H1 (cell line): ENCODE data around the gene EPG5. TPM values are rescaled to one million over a fixed set of nuclear protein-coding genes. Genes with fewer than 3 reads are reported as not detected.

Experiments used
- CTCF ChIA-PET: fragments of 300-600 bp; sonication (Branson Sonifier 250); formaldehyde crosslinking; loops from one replicate; lab custom pipeline; 2021; ENCODE audit not compliant: partially characterized antibody; lab: Charles Lee
- POLR2A ChIA-PET: fragments of 300-600 bp; sonication (Branson Sonifier 250); formaldehyde crosslinking; loops from one replicate; lab custom pipeline; 2021; ENCODE audit warnings: inconsistent platforms; ENCODE audit not compliant: partially characterized antibody; lab: Charles Lee
- DNase-seq, 2 experiments: peaks; one replicate each; pipeline versions ENCODE4 v3.0.0 to v3.0.0-alpha.2; 2010 to 2022; ENCODE audit warnings: low spot score in 2 of 2, low read depth in 1 of 2, mixed read lengths in 1 of 2
- FAIRE-seq: peaks from 2 replicates; lab custom pipeline; 2011; peaks lifted over from hg19 to GRCh38; lab: Jason Lieb, UNC
- H2AFZ ChIP-seq: 2 replicates; pipeline ENCODE4 v1.8.1; 2012; ENCODE audit warnings: low read length, inconsistent platforms
- H2AK5ac ChIP-seq: 2 replicates; pipeline ENCODE4 v1.6.1; 2013; ENCODE audit warnings: low read depth, low read length
- H2BK120ac ChIP-seq: replicated peaks from 2 replicates; pipeline ENCODE3; 2013; ENCODE audit warnings: low read depth, low read length, inconsistent platforms
- H2BK12ac ChIP-seq: 2 replicates; pipeline ENCODE4 v1.6.1; 2013; ENCODE audit warnings: low read depth, low read length
- H2BK15ac ChIP-seq: 2 replicates; pipeline ENCODE4 v1.6.1; 2013; ENCODE audit warnings: low read length
- H2BK20ac ChIP-seq: 2 replicates; pipeline ENCODE4 v1.6.1; 2013; ENCODE audit warnings: low read length
- H2BK5ac ChIP-seq: 2 replicates; pipeline ENCODE4 v1.6.1; 2013; ENCODE audit warnings: low read depth, low read length
- H3K14ac ChIP-seq: 2 replicates; pipeline ENCODE4 v1.6.1; 2013; ENCODE audit warnings: inconsistent platforms; ENCODE audit not compliant: insufficient read length
- H3K18ac ChIP-seq: 2 replicates; pipeline ENCODE4 v1.6.1; 2013; ENCODE audit warnings: low read length; ENCODE audit errors: extremely low read depth
- H3K23ac ChIP-seq: 2 replicates; pipeline ENCODE4 v1.6.1; 2013; ENCODE audit warnings: inconsistent platforms; ENCODE audit not compliant: insufficient read length
- H3K23me2 ChIP-seq: 2 replicates; pipeline ENCODE4 v1.6.1; 2013; ENCODE audit warnings: low read depth, low read length
- H3K27ac ChIP-seq: 2 replicates; pipeline ENCODE4 v1.6.1; 2011; ENCODE audit warnings: low read depth, low read length, inconsistent platforms
- H3K27me3 ChIP-seq, 4 experiments: replicated peaks in 1 of 4; 1 replicate in 1 of 4; 2 replicates in 3 of 4; pipeline versions ENCODE4 v1.6.1 to v1.8.1; 2011 to 2013; ENCODE audit warnings: low read length in 3 of 4, mild to moderate bottlenecking in 3 of 4, inconsistent platforms in 2 of 4, mixed read lengths in 2 of 4, moderate library complexity in 1 of 4; ENCODE audit not compliant: control insufficient read depth in 3 of 4, insufficient read depth in 3 of 4; ENCODE audit errors: extremely low read depth in 1 of 4
- H3K36me3 ChIP-seq, 4 experiments: 2 replicates each; pipeline versions ENCODE4 v1.6.1 to v1.8.1; 2011 to 2013; ENCODE audit warnings: mild to moderate bottlenecking in 4 of 4, low read length in 3 of 4, moderate library complexity in 2 of 4, control low read depth in 1 of 4, inconsistent platforms in 1 of 4; ENCODE audit not compliant: insufficient read depth in 4 of 4, control insufficient read depth in 2 of 4
- H3K4ac ChIP-seq: replicated peaks from 2 replicates; pipeline ENCODE3; 2013; ENCODE audit warnings: low read length, low read depth, mixed read lengths, inconsistent platforms; ENCODE audit not compliant: insufficient read length
- H3K4me1 ChIP-seq, 4 experiments: replicated peaks in 1 of 4; 1 replicate in 1 of 4; 2 replicates in 3 of 4; pipeline versions ENCODE4 v1.6.1 to v1.8.1; 2011 to 2013; ENCODE audit warnings: low read length in 3 of 4, inconsistent platforms in 2 of 4, mixed read lengths in 1 of 4; ENCODE audit not compliant: insufficient read depth in 4 of 4, control insufficient read depth in 3 of 4
- H3K4me2 ChIP-seq, 2 experiments: 2 replicates each; pipeline versions ENCODE4 v1.6.1 to v1.8.1; 2011 to 2013; ENCODE audit warnings: low read depth in 2 of 2, low read length in 2 of 2, control low read depth in 1 of 2, inconsistent platforms in 1 of 2, mild to moderate bottlenecking in 1 of 2; ENCODE audit not compliant: insufficient read depth in 1 of 2
- H3K4me3 ChIP-seq, 4 experiments: fragments of 200-600, 300-600 bp in 1 of 4; sonication (generic), shearing (Covaris generic), sonication (Bioruptor Twin) in 1 of 4; 2 replicates each; pipeline versions ENCODE4 v1.5.1 to v1.8.1; 2011 to 2016; ENCODE audit warnings: low read length in 4 of 4, low read depth in 3 of 4, control low read depth in 2 of 4, inconsistent platforms in 2 of 4, mild to moderate bottlenecking in 2 of 4, mixed read lengths in 1 of 4, moderate library complexity in 1 of 4; ENCODE audit not compliant: insufficient read depth in 2 of 4; ENCODE audit errors: extremely low read depth in 1 of 4
- H3K56ac ChIP-seq: replicated peaks from 2 replicates; pipeline ENCODE3; 2013; ENCODE audit warnings: low read depth, mild to moderate bottlenecking, mixed read lengths, low read length, inconsistent platforms; ENCODE audit not compliant: insufficient read length
- H3K79me1 ChIP-seq: 2 replicates; pipeline ENCODE4 v1.6.1; 2013; ENCODE audit warnings: low read depth, low read length, control low read depth
- H3K79me2 ChIP-seq, 2 experiments: 2 replicates each; pipeline versions ENCODE4 v1.6.1 to v1.8.1; 2012 to 2013; ENCODE audit warnings: low read length in 2 of 2, mild to moderate bottlenecking in 2 of 2, inconsistent platforms in 1 of 2; ENCODE audit not compliant: insufficient read depth in 2 of 2, control insufficient read depth in 1 of 2
- H3K9ac ChIP-seq, 4 experiments: replicated peaks in 1 of 4; 1 replicate in 1 of 4; 2 replicates in 3 of 4; pipeline versions ENCODE4 v1.6.1 to v1.8.1; 2011 to 2013; ENCODE audit warnings: low read depth in 3 of 4, low read length in 3 of 4, control low read depth in 2 of 4, mild to moderate bottlenecking in 2 of 4, moderate library complexity in 2 of 4, inconsistent platforms in 1 of 4; ENCODE audit errors: extremely low read depth in 1 of 4
- H3K9me3 ChIP-seq, 2 experiments: 2 replicates each; pipeline versions ENCODE4 v1.6.1 to v1.8.1; 2012 to 2013; ENCODE audit warnings: mild to moderate bottlenecking in 2 of 2, moderate library complexity in 2 of 2, control low read depth in 1 of 2, inconsistent platforms in 1 of 2, low read depth in 1 of 2, low read length in 1 of 2, mixed read lengths in 1 of 2; ENCODE audit not compliant: insufficient read depth in 2 of 2
- H4K20me1 ChIP-seq, 2 experiments: replicated peaks in 1 of 2; 2 replicates each; pipeline versions ENCODE3 to v1.8.1; 2011 to 2013; ENCODE audit warnings: inconsistent platforms in 2 of 2, low read length in 2 of 2, mild to moderate bottlenecking in 1 of 2; ENCODE audit not compliant: insufficient read depth in 2 of 2, control insufficient read depth in 1 of 2
- H4K5ac ChIP-seq: 2 replicates; pipeline ENCODE4 v1.6.1; 2013; ENCODE audit warnings: low read length, low read depth, mixed read lengths, inconsistent platforms; ENCODE audit not compliant: insufficient read length
- H4K8ac ChIP-seq: 2 replicates; pipeline ENCODE4 v1.8.0; 2013; ENCODE audit warnings: mild to moderate bottlenecking, moderate library complexity, low read length, inconsistent platforms; ENCODE audit not compliant: insufficient read depth; ENCODE audit errors: extremely low read depth
- H4K91ac ChIP-seq: replicated peaks from 2 replicates; pipeline ENCODE3; 2013; ENCODE audit warnings: low read length, mixed read lengths, inconsistent platforms; ENCODE audit not compliant: insufficient read length
- CBX5 ChIP-seq: fragments of 300-800, 300-1000 bp; sonication (generic); IDR thresholded peaks from 2 replicates; pipeline ENCODE4 v1.7.1; 2016; ENCODE audit warnings: antibody characterized with exemption, low read length, low read depth
- EP300 ChIP-seq, 2 experiments: IDR thresholded peaks; 1 replicate in 1 of 2; 2 replicates in 1 of 2; pipeline ENCODE4 v1.6.1; 2011 to 2012; ENCODE audit warnings: low read depth in 2 of 2, low read length in 2 of 2, mild to moderate bottlenecking in 2 of 2, borderline replicate concordance in 1 of 2, inconsistent platforms in 1 of 2, moderate library complexity in 1 of 2
- KDM1A ChIP-seq: fragments of 200-600, 300-600 bp; sonication (generic); IDR thresholded peaks from 2 replicates; pipeline ENCODE4 v1.7.1; 2016; ENCODE audit warnings: mild to moderate bottlenecking, low read length, borderline replicate concordance
- KDM5A ChIP-seq: fragments of 200-600 bp; IDR thresholded peaks from 2 replicates; pipeline ENCODE4 v1.7.1; 2012; ENCODE audit warnings: mild to moderate bottlenecking, low read length, inconsistent platforms, mixed read lengths
- MAFK ChIP-seq: IDR thresholded peaks from 2 replicates; pipeline ENCODE4 v1.6.1; 2012; ENCODE audit warnings: low read depth, mild to moderate bottlenecking, improper control_type of control experiment, low read length
- POU5F1 ChIP-seq: IDR thresholded peaks from 2 replicates; pipeline ENCODE4 v1.6.1; 2011; ENCODE audit warnings: low read depth, mild to moderate bottlenecking, low read length, moderate library complexity
- SIX5 ChIP-seq: IDR thresholded peaks from 2 replicates; pipeline ENCODE4 v1.6.1; 2011; ENCODE audit warnings: mild to moderate bottlenecking, low read depth, low read length
- SP1 ChIP-seq: IDR thresholded peaks from 2 replicates; pipeline ENCODE4 v1.6.1; 2011; ENCODE audit warnings: low read depth, low read length
- SRF ChIP-seq: IDR thresholded peaks from 2 replicates; pipeline ENCODE4 v1.6.1; 2011; ENCODE audit warnings: mild to moderate bottlenecking, low read depth, low read length, moderate library complexity
- WGBS, 2 experiments: shearing (Covaris generic) in 1 of 2; methylation state at CpG; one replicate each; pipeline versions ENCODE4 v1.1.6 to v1.1.7; 2013 to 2015; ENCODE audit warnings: low lambda C conversion rate in 2 of 2, mixed read lengths in 2 of 2, inconsistent platforms in 1 of 2, low coverage in 1 of 2, missing lambda C conversion rate in 1 of 2; ENCODE audit not compliant: insufficient replicate concordance in 2 of 2, insufficient coverage in 1 of 2, insufficient read length in 1 of 2; ENCODE audit errors: extremely low coverage in 1 of 2, missing lambda C conversion rate in 1 of 2; 5-methylcytosine and 5-hydroxymethylcytosine counted together
- polyA plus RNA-seq, 7 experiments: library from polyadenylated mRNA; depleted of rRNA in 3 of 7; stranded (reverse) in 5 of 7; unstranded in 2 of 7; fragments of >200 nt in 5 of 7; fragments of 200-250 nt in 2 of 7; gene quantifications; 1 replicate in 5 of 7; 2 replicates in 1 of 7; 4 replicates in 1 of 7; pipeline versions ENCODE4 v1.2.1 to v1.2.3, GENCODE V29; 2011 to 2013; ENCODE audit warnings: missing spikeins in 2 of 7, mixed read lengths in 2 of 7
- total RNA-seq: library from RNA; stranded (reverse); fragmentation: NEBNext Ultra II Directional; extraction: Animal tissue kit (Norgen Biotek cat#: 25700); gene quantifications from 2 replicates; pipeline ENCODE4 v1.2.1, GENCODE V29; 2021

EPG5 gene
- total and polyA plus RNA-seq, 2 of the 8 experiments (the other 6 are each of a cell fraction or from before 2014, with no cell fraction given): 14.1 to 18.3 TPM

DNA sequence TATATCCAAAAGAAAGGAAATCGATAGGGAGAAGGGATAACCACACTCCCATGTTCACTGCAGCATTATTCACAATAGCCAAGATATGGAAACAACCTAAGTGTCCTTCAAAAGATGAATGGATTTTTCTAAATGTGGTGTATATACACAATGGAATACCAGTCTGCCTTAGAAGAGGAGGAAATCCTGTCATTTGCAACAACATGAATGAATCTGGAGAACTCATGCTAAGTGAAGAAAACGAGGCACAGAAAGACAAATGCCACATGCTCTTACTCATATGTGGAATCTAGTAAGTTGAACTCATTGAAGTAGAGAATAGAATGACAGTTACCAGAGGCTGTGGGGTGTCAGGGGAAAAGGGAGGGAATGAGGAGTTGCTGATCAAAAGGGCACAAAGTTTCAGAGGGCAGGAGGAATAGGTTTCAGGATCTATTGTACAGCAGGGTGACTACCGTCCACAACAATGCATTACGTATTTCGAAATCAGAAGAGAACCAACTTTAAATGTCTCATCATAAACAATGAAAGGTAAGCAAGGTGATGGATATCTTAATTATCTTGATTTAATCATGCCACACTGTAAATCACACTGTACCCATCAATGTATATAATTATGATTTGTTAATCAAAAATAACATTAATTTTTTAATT, 95.6 kb downstream of the EPG5 start:
- DNase-seq: no peak
- FAIRE-seq: no peak
- H3K23ac ChIP-seq: no peak overlapping the region
- H4K20me1 ChIP-seq: peaks cover 0 to 2% of the 10 kb centered on the region in 2 experiments
- no peak overlapping the region for H2BK15ac ChIP-seq
- H2BK120ac ChIP-seq: no peak overlapping the region
- peaks cover 0 to 3% of the 10 kb centered on the region in 2 experiments; a peak in 1 of 4 replicates for H3K9me3 ChIP-seq
- H4K91ac ChIP-seq: no peak overlapping the region
- H3K4me2 ChIP-seq: no peak overlapping the region
- no peak overlapping the region for H4K8ac ChIP-seq
- H3K4ac ChIP-seq: no peak overlapping the region
- CTCF ChIA-PET: interaction anchor here (1.2 to 1.3 kb wide), 3 partner anchors 9 to 149 kb away, joined by 3 to 7 read pairs (median 3); no protein-coding TSS in a partner anchor
- 85% methylated on average over 5 of the region's 5 CpGs; no CpG with 5 or more reads in 1 of the 2 experiments for WGBS, 2 experiments
- H3K27me3 ChIP-seq: no peaks in the 10 kb centered on the region
- no peak overlapping the region for H3K56ac ChIP-seq
- no peaks in the 10 kb centered on the region for H3K23me2 ChIP-seq
- no peak overlapping the region for H2AFZ ChIP-seq
- H2BK20ac ChIP-seq: no peak overlapping the region
- TF ChIP-seq SIX5 (no peak), MAFK (no peak), KDM5A (no peak), SRF (no peak), SP1 (no peak), CBX5 (no peak), KDM1A (no peak), POU5F1 (no peak), EP300 (IDR thresholded peaks at IDR 0.05; ENCODE audit: borderline replicate concordance in 1 of 2, low read depth in 2 of 2, low read length in 2 of 2) (no peak)
- TF ChIP-seq, all 59 proteins: peak for 0
- Histone ChIP-seq H3K18ac (no peak overlapping the region), H3K79me1 (no peaks in the 10 kb centered on the region), H2AK5ac (no peak overlapping the region), H3K4me3 (no peak overlapping the region), H3K14ac (no peak overlapping the region), H3K4me1 (no peaks in the 10 kb centered on the region), H3K9ac (no peak overlapping the region), H3K36me3 (peaks cover under 1 to 24% (median 9%) of the 10 kb centered on the region in 4 experiments; a peak in 6 of 8 replicates), H3K27ac (no peak overlapping the region), H3K79me2 (no peaks in the 10 kb centered on the region), H2BK5ac (no peak overlapping the region), H2BK12ac (no peak overlapping the region), H4K5ac (no peak overlapping the region)
- POLR2A ChIA-PET: no interaction called here
